NCI-H1930 (cell line): Measurements from ENCODE around the gene ERC2.
A peak's percentile ranks its signal among the peaks of the same experiment; 100 is the strongest.

Experiments
- DNase-seq, 2 experiments: peaks; one replicate each; lab custom pipeline; 2025; lab: John Stamatoyannopoulos, UW

Gene ERC2

GRCh38 chr3:56424885-56425284 lies 43.4 kb downstream of the ERC2 start:
- no peak for DNase-seq

GRCh38 chr3:56424336-56424735 lies 43.9 kb downstream of the ERC2 start:
- DNase-seq: no peak

- DNase-seq: no peak
Measured at GRCh38 chr3:56423661-56424099, 44.6 kb downstream of the ERC2 start.

- DNase-seq: no peak
Measured at GRCh38 chr3:56422316-56422715, 46.0 kb downstream of the ERC2 start.

- no peak for DNase-seq
Measured at GRCh38 chr3:56421205-56421604, 47.1 kb downstream of the ERC2 start.

GRCh38 chr3:56415652-56416051 lies 52.6 kb downstream of the ERC2 start:
- no peak for DNase-seq

GRCh38 chr3:56413911-56414310 lies 54.4 kb downstream of the ERC2 start:
- DNase-seq: no peak

GRCh38 chr3:56411166-56411565 lies 57.1 kb downstream of the ERC2 start:
- no peak for DNase-seq

- no peak for DNase-seq
Measured at GRCh38 chr3:56410576-56410975, 57.7 kb downstream of the ERC2 start.

GRCh38 chr3:56409790-56410189 lies 58.5 kb downstream of the ERC2 start:
- no peak for DNase-seq

- DNase-seq: no peak
Measured at GRCh38 chr3:56408761-56409196, 59.5 kb downstream of the ERC2 start.

GRCh38 chr3:56406826-56407515 lies 61.3 kb downstream of the ERC2 start:
- no peak for DNase-seq

- DNase-seq: no peak
Measured at GRCh38 chr3:56404884-56405283, 63.4 kb downstream of the ERC2 start.

GRCh38 chr3:56398659-56399058 lies 69.6 kb downstream of the ERC2 start:
- no peak for DNase-seq

GRCh38 chr3:56397798-56398197 lies 70.5 kb downstream of the ERC2 start:
- DNase-seq: no peak

- DNase-seq: no peak
Measured at GRCh38 chr3:56389183-56389830, 79.0 kb downstream of the ERC2 start.

GRCh38 chr3:56383092-56383491 lies 85.2 kb downstream of the ERC2 start:
- DNase-seq: no peak

GRCh38 chr3:56379723-56380287 lies 88.5 kb downstream of the ERC2 start:
- DNase-seq: peak; percentile 41 to 73

GRCh38 chr3:56375654-56376053 lies 92.6 kb downstream of the ERC2 start:
- DNase-seq: no peak

GRCh38 chr3:56373386-56373785 lies 94.9 kb downstream of the ERC2 start:
- no peak for DNase-seq

GRCh38 chr3:56370991-56371775 lies 97.1 kb downstream of the ERC2 start:
- no peak for DNase-seq

GRCh38 chr3:56369914-56370313 lies 98.4 kb downstream of the ERC2 start:
- DNase-seq: no peak

- DNase-seq: no peak
Measured at GRCh38 chr3:56368846-56369245, 99.4 kb downstream of the ERC2 start.
